ENCODE measurements around the gene IL17RD.

IL17RD gene

GRCh38 chr3:57105585-57105984 lies 59.6 kb downstream of the IL17RD start:
- no peak for DNase-seq
- TF ChIP-seq POLR2A (IDR thresholded peaks at IDR 0.05; ENCODE audit: low read length) (no peak), GATA1 (IDR thresholded peaks at IDR 0.05; ENCODE audit: low read depth, low read length) (no peak)

GRCh38 chr3:57100046-57100695 lies 65.0 kb downstream of the IL17RD start:
- DNase-seq = peak; percentile 56 to 74
- no peak for TF ChIP-seq POLR2A (IDR thresholded peaks at IDR 0.05; ENCODE audit: low read length)
- TF ChIP-seq GATA1 (IDR thresholded peaks at IDR 0.05; ENCODE audit: low read depth, low read length) = no peak

- TF ChIP-seq POLR2A (IDR thresholded peaks at IDR 0.05; ENCODE audit: low read length) = no peak
- TF ChIP-seq GATA1 (IDR thresholded peaks at IDR 0.05; ENCODE audit: low read depth, low read length) = no peak
- no peak for DNase-seq
Observed at GRCh38 chr3:57098418-57099310, 66.5 kb downstream of the IL17RD start.

GRCh38 chr3:57097536-57097935 lies 67.6 kb downstream of the IL17RD start:
- TF ChIP-seq POLR2A (IDR thresholded peaks at IDR 0.05; ENCODE audit: low read length) (no peak), GATA1 (IDR thresholded peaks at IDR 0.05; ENCODE audit: low read depth, low read length) (no peak)
- no peak for DNase-seq

DNA sequence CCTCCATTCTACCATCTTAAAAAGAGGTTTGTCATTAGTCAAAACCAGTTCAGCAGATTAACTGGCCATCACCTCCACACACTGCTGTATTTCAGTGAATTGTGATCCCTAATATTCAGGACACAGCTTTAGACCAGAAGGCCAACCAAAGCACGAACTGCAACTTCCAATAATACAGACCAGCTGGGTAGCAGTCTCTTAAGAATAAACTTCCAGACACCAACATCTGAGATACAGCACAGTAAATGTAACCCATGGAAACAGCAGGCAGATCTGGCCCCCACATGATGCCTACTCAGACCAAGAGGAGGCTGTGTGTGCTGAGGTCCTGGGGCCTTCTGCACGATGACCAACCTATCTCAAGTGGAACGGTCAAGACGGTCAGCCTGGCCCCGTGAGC lies 69.8 kb downstream of the IL17RD start:
- no peak for DNase-seq
- TF ChIP-seq POLR2A (IDR thresholded peaks at IDR 0.05; ENCODE audit: low read length) (no peak), GATA1 (IDR thresholded peaks at IDR 0.05; ENCODE audit: low read depth, low read length) (no peak)

DNA sequence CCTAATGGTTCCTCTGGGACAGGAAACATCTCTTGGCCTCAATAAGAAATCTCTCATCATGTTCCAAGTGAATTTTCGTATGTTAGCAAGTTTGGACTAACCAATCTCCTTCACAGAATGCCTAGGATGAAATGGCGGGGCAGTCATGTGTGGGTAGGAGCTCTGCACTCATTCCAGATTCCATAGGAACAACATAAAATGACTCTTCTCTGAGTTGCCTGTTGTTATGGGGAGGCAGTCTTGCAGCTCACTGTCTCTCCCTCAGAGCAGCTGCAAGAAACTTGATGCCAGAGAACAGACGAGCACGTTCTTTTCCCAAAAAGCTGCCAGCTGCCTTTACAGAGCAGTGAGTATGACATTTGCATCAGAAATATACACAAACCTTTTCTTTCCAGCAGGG lies 70.6 kb downstream of the IL17RD start:
- TF ChIP-seq GATA1 (IDR thresholded peaks at IDR 0.05; ENCODE audit: low read depth, low read length) = no peak
- DNase-seq = no peak

GRCh38 chr3:57093971-57094535 lies 71.1 kb downstream of the IL17RD start:
- no peak for DNase-seq
- TF ChIP-seq POLR2A (IDR thresholded peaks at IDR 0.05; ENCODE audit: low read length) = no peak
- TF ChIP-seq GATA1 (IDR thresholded peaks at IDR 0.05; ENCODE audit: low read depth, low read length) = no peak

GRCh38 chr3:57093489-57093888 lies 71.7 kb downstream of the IL17RD start:
- DNase-seq = no peak
- TF ChIP-seq POLR2A (IDR thresholded peaks at IDR 0.05; ENCODE audit: low read length) = no peak
- TF ChIP-seq GATA1 (IDR thresholded peaks at IDR 0.05; ENCODE audit: low read depth, low read length) = no peak

DNA sequence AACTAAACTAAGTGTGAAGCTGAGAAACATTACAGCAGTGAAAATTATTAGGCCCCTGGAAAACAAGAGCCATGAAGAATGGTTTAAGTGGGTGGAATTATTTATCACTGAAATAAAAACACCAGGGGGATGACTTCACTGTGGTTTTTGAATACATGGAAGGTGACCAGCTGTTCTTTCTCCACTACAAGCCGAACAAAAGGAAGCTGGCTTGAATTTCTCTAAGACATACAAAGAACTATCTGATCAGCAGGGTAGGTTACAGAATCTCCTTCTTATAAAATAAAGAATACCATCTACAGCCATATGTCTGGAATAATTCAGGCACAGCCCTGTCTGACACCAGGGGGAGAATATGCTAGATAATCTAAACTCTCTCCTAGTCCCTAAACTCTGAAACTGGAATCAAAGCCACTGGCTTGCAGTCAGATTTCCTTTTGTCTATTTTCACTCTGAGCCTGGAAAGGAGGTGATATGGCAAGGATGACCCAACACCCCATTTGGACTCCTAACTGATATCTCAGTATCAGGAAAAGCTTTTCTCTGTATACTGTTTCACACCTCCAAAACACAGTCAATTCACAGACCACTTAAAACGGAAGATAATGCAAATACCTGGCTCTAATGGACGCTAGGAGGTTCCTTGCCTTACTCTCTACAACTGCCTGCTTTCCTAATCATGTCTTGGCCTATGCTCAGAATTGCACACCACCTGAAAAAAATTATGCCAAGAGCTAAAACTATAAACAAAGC lies 73.5 kb downstream of the IL17RD start:
- TF ChIP-seq POLR2A (IDR thresholded peaks at IDR 0.05; ENCODE audit: low read length) (no peak), GATA1 (IDR thresholded peaks at IDR 0.05; ENCODE audit: low read depth, low read length) (no peak)
- no peak for DNase-seq

DNA sequence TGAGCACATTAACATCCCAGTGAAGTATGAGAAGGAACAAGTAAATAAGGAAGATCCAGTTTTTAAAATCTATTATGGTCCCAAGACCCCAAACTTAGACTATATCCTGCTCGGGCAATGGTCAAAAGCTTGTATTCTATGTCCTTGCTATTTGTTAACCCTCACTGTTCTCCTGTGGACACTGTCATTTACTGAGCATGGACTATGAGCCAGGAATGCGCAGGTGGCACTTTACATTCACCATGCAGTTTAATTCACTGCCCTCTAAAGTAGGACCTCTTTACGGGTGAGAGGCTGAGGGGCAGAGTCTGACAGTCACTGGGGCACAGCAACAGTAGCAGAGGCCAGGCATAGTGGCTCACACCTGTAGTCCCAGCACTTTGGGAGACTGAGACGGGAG lies 76.1 kb downstream of the IL17RD start:
- TF ChIP-seq POLR2A (IDR thresholded peaks at IDR 0.05; ENCODE audit: low read length) = no peak
- TF ChIP-seq GATA1 (IDR thresholded peaks at IDR 0.05; ENCODE audit: low read depth, low read length) = no peak
- no peak for DNase-seq

GRCh38 chr3:57088503-57088902 lies 76.7 kb downstream of the IL17RD start:
- DNase-seq = no peak
- TF ChIP-seq GATA1 (IDR thresholded peaks at IDR 0.05; ENCODE audit: low read depth, low read length) = no peak
- TF ChIP-seq POLR2A (IDR thresholded peaks at IDR 0.05; ENCODE audit: low read length) = no peak

- no peak for DNase-seq
- no peak for TF ChIP-seq GATA1 (IDR thresholded peaks at IDR 0.05; ENCODE audit: low read depth, low read length)
- no peak for TF ChIP-seq POLR2A (IDR thresholded peaks at IDR 0.05; ENCODE audit: low read length)
Observed at GRCh38 chr3:57087361-57088092, 77.6 kb downstream of the IL17RD start.

DNA sequence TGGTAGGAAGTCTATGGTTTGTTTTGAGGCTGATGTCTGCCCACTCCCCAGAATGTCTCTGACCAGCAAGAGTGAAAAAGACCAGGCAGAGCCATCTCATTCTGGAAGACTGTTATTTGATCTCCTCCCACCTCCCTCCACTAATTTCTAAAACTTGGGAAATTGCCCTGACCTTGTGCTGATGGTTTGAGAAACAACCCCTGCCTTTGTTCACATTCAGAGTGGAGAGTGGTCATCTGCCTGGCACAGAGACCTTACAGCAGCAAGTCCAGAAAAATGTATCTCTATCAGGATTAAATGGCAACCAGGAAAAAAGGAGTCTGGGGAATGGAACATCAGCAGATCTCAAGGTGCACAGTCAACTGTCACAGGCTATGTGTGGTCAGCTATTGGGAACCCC lies 79.0 kb downstream of the IL17RD start:
- DNase-seq = no peak
- TF ChIP-seq GATA1 (IDR thresholded peaks at IDR 0.05; ENCODE audit: low read depth, low read length) = no peak
- no peak for TF ChIP-seq POLR2A (IDR thresholded peaks at IDR 0.05; ENCODE audit: low read length)

All from erythroblast (primary cell).